WI38 (cell line): ENCODE data around the gene FRMD4B.

Source experiments
- H3K4me3 ChIP-seq: 2 replicates; pipeline ENCODE4 v1.5.1; 2011; ENCODE audit warnings: low read depth, mild to moderate bottlenecking, control low read depth, low read length
- CTCF ChIP-seq: IDR thresholded peaks from 2 replicates; pipeline ENCODE4 v1.5.1; 2012; ENCODE audit warnings: low read depth, mild to moderate bottlenecking, control low read depth, low read length

Gene FRMD4B

GRCh38 chr3:69126999-69127398 is 258.9 kb downstream of the FRMD4B start:
- H3K4me3 ChIP-seq = no peak overlapping the region
- TF ChIP-seq CTCF = no peak

GRCh38 chr3:69126216-69126615 is 259.7 kb downstream of the FRMD4B start:
- no peak overlapping the region for H3K4me3 ChIP-seq
- TF ChIP-seq CTCF = no peak

- H3K4me3 ChIP-seq = no peak within 1 kb of the TSS
These were observed 263.5 kb downstream of the FRMD4B start, which contains the start of gene LMOD3 for GRCh38 chr3:69122403-69122802. Gene LMOD3 (minus strand): TSS chr3:69122595. CDS start chr3:69122386, 209 bp downstream.

GRCh38 chr3:69121950-69122349 is 263.9 kb downstream of the FRMD4B start:
- no peak overlapping the region for H3K4me3 ChIP-seq
- TF ChIP-seq CTCF = no peak

More at GRCh38 chr3:69122403-69122802, 263.5 kb downstream of the FRMD4B start, which contains the start of gene LMOD3:
- TF ChIP-seq CTCF = no peak

- no peak overlapping the region for H3K4me3 ChIP-seq
- no peak for TF ChIP-seq CTCF
These were observed 264.4 kb downstream of the FRMD4B start for GRCh38 chr3:69121513-69121912.

- TF ChIP-seq CTCF = peak; percentile 91
- no peak overlapping the region for H3K4me3 ChIP-seq
These were observed 264.9 kb downstream of the FRMD4B start for GRCh38 chr3:69120879-69121464.
